Astrocyte (in vitro differentiated cells and primary cell): ENCODE results near the gene RESP18. TPM values are rescaled to one million over a fixed set of nuclear protein-coding genes. Genes with fewer than 3 reads are reported as not detected.

ENCODE experiments used
- DNase-seq: peaks from one replicate; pipeline ENCODE4 v3.0.0-alpha.2; 2010; ENCODE audit warnings: low read depth
- FAIRE-seq: peaks from 2 replicates; lab custom pipeline; 2011; peaks lifted over from hg19 to GRCh38; lab: Jason Lieb, UNC
- H2AFZ ChIP-seq: 2 replicates; pipeline ENCODE4 v1.6.0; 2012; ENCODE audit warnings: low read depth, low read length, inconsistent platforms
- H3K27ac ChIP-seq: 2 replicates; pipeline ENCODE4 v1.5.1; 2011; ENCODE audit warnings: low read depth, low read length, inconsistent platforms
- H3K27me3 ChIP-seq: 2 replicates; pipeline ENCODE4 v1.6.0; 2011; ENCODE audit warnings: low read length, inconsistent platforms; ENCODE audit not compliant: insufficient read depth
- H3K36me3 ChIP-seq: 2 replicates; pipeline ENCODE4 v1.5.1; 2011; ENCODE audit warnings: low read length, inconsistent platforms; ENCODE audit not compliant: insufficient read depth
- H3K4me1 ChIP-seq: 2 replicates; pipeline ENCODE4 v1.5.1; 2011; ENCODE audit warnings: low read length, inconsistent platforms; ENCODE audit not compliant: insufficient read depth
- H3K4me2 ChIP-seq: 2 replicates; pipeline ENCODE4 v1.6.0; 2012; ENCODE audit warnings: low read length, inconsistent platforms
- H3K4me3 ChIP-seq: 2 replicates; pipeline ENCODE4 v1.5.1; 2011; ENCODE audit warnings: low read depth, mild to moderate bottlenecking, low read length, inconsistent platforms; ENCODE audit not compliant: insufficient read depth
- H3K79me2 ChIP-seq: 2 replicates; pipeline ENCODE4 v1.6.0; 2012; ENCODE audit warnings: mild to moderate bottlenecking, low read length, inconsistent platforms; ENCODE audit not compliant: insufficient read depth
- H3K9ac ChIP-seq: 2 replicates; pipeline ENCODE4 v1.6.0; 2012; ENCODE audit warnings: mild to moderate bottlenecking, low read length, inconsistent platforms
- H3K9me3 ChIP-seq: 2 replicates; pipeline ENCODE4 v1.5.1; 2012; ENCODE audit warnings: low read depth, mild to moderate bottlenecking, low read length, inconsistent platforms; ENCODE audit not compliant: insufficient read depth
- H4K20me1 ChIP-seq: 2 replicates; pipeline ENCODE4 v1.6.0; 2012; ENCODE audit warnings: low read length, inconsistent platforms; ENCODE audit not compliant: insufficient read depth
- H3K27ac Mint-ChIP-seq: one replicate; pipeline ENCODE4 v1.8.0; 2021; ENCODE audit warnings: mild to moderate bottlenecking, mixed read lengths; ENCODE audit not compliant: unreplicated experiment
- H3K27me3 Mint-ChIP-seq: one replicate; pipeline ENCODE4 v1.8.0; 2021; ENCODE audit warnings: low read depth, mixed read lengths; ENCODE audit not compliant: unreplicated experiment
- H3K36me3 Mint-ChIP-seq: one replicate; pipeline ENCODE4 v1.8.0; 2021; ENCODE audit warnings: low read depth, mixed read lengths; ENCODE audit not compliant: unreplicated experiment
- H3K4me1 Mint-ChIP-seq: one replicate; pipeline ENCODE4 v1.8.0; 2021; ENCODE audit warnings: low read depth, mixed read lengths; ENCODE audit not compliant: unreplicated experiment
- H3K4me3 Mint-ChIP-seq: one replicate; pipeline ENCODE4 v1.8.0; 2021; ENCODE audit warnings: mild to moderate bottlenecking, moderate library complexity, mixed read lengths; ENCODE audit not compliant: unreplicated experiment
- H3K9me3 Mint-ChIP-seq: one replicate; pipeline ENCODE4 v1.8.0; 2021; ENCODE audit warnings: mild to moderate bottlenecking, mixed read lengths; ENCODE audit not compliant: unreplicated experiment
- CTCF ChIP-seq: IDR thresholded peaks from 2 replicates; pipeline ENCODE4 v1.5.1; 2011; ENCODE audit warnings: low read depth, mild to moderate bottlenecking, inconsistent platforms, low read length, moderate library complexity; ENCODE audit not compliant: insufficient read depth
- EZH2 ChIP-seq: IDR thresholded peaks from 2 replicates; pipeline ENCODE4 v1.6.1; 2012; ENCODE audit warnings: mild to moderate bottlenecking, low read length, inconsistent platforms; ENCODE audit not compliant: insufficient read depth
- total RNA-seq: library from RNA; stranded (reverse); gene quantifications from 2 replicates; pipeline ENCODE4 v1.2.1, GENCODE V29; 2021

The RESP18 gene
- total RNA-seq, 1 donor from 2014 or later, result not detected

DNA sequence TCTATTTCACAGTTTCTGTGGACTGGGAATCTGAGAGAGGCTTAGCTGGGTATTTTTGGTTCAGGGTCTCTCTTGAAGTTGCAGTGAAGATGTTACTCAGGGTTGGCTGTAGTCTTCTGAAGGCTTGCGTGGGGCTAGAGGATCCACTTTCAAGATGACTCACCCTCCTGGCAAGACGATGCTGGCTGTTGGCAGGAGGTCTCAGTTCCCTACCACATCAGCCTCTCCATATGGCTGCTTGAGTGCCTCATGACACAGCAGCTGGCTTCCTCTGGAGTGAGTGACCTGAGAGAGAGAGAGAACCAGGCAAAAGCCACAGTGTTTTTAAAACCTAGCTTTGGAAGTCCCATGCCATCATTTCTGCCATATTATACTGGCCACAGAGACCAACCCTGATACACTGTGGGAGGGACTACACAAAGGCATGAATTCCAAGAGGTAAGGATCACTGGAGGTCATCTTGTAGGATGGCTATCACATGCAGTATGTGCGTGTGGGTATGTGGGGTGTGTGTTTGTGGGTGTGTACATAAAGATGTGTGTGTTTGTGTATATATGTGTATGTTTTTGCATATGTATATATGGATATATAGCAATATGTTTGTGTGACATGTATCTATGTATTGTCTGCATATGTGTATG lies 30.1 kb upstream of the RESP18 start:
- Mint-ChIP-seq H3K4me3 (no peak overlapping the region), H3K4me1 (peaks cover 13% of the 10 kb centered on the region), H3K9me3 (no peaks in the 10 kb centered on the region), H3K27ac (peak overlapping the region; percentile 5), H3K27me3 (peaks cover 30% of the 10 kb centered on the region), H3K36me3 (no peaks in the 10 kb centered on the region)
- no peak overlapping the region for H2AFZ ChIP-seq
- no peak overlapping the region for H3K27ac ChIP-seq
- H3K4me1 ChIP-seq, result peaks cover 8% of the 10 kb centered on the region
- H3K4me3 ChIP-seq, result no peak overlapping the region
- FAIRE-seq (peak; percentile 80), DNase-seq (peak; percentile 97)
- no peaks in the 10 kb centered on the region for H3K36me3 ChIP-seq
- peak overlapping the region; percentile 27 for H3K4me2 ChIP-seq
- no peaks in the 10 kb centered on the region for H4K20me1 ChIP-seq
- H3K79me2 ChIP-seq, result no peaks in the 10 kb centered on the region
- no peak overlapping the region for H3K9ac ChIP-seq
- H3K9me3 ChIP-seq, result no peaks in the 10 kb centered on the region
- peaks cover 29% of the 10 kb centered on the region for H3K27me3 ChIP-seq
- TF ChIP-seq CTCF (no peak), EZH2 (no peak)

DNA sequence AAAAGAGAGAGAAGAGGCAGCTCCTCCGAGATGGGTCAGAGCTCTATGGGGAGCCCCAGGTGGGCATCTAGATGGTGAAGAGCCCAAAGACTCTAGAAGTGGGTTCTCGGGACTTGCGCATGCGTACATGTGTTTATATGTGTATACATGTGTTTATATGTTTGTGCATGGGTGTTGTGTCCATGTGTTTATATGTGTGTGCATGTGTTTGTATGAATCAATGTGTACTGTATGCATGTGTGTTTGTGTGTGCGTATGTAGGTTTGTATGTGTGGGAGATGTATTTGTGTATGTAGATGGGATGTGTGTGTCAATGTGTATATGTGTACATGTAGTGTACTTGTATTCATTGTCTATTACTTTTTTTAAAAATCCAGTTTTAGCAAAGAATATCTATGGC lies 29.5 kb upstream of the RESP18 start:
- no peaks in the 10 kb centered on the region for H3K9me3 Mint-ChIP-seq
- Histone ChIP-seq H3K36me3 (no peaks in the 10 kb centered on the region), H3K27ac (no peak overlapping the region), H3K9me3 (no peaks in the 10 kb centered on the region), H3K9ac (no peak overlapping the region), H3K27me3 (peaks cover 34% of the 10 kb centered on the region), H3K4me3 (no peak overlapping the region), H3K4me1 (peaks cover 8% of the 10 kb centered on the region), H3K79me2 (no peaks in the 10 kb centered on the region), H2AFZ (no peak overlapping the region), H4K20me1 (no peaks in the 10 kb centered on the region), H3K4me2 (peak overlapping the region; percentile 27)
- TF ChIP-seq EZH2 (no peak), CTCF (no peak)
- no peak overlapping the region for H3K27ac Mint-ChIP-seq
- no peaks in the 10 kb centered on the region for H3K36me3 Mint-ChIP-seq
- H3K4me1 Mint-ChIP-seq, result peaks cover 13% of the 10 kb centered on the region
- DNase-seq (no peak), FAIRE-seq (no peak)
- peaks cover 30% of the 10 kb centered on the region for H3K27me3 Mint-ChIP-seq
- no peak overlapping the region for H3K4me3 Mint-ChIP-seq
